Esophagus muscularis mucosa (tissue), 3 donors: ENCODE data around the gene TEX29.

ENCODE experiments used
- POLR2A ChIP-seq: fragments of 450-650 bp; IDR thresholded peaks from one replicate; pipeline ENCODE4 v1.6.1; 2017; ENCODE audit warnings: antibody characterized with exemption, moderate library complexity, mild to moderate bottlenecking, low read depth
- POLR2AphosphoS5 ChIP-seq, 2 donors: sonication (generic); formaldehyde crosslinking; IDR thresholded peaks; one replicate each; pipeline ENCODE4 v1.6.1; 2017; ENCODE audit warnings: antibody characterized with exemption in 2 of 2
- TF ChIP-seq, protein P1 (sequence below), 3 experiments: fragments of 200-600 bp in 2 of 3; fragments of 450-650 bp in 1 of 3; sonication (generic) in 2 of 3; IDR thresholded peaks; one replicate each; pipeline ENCODE4 v1.5.1; 2017 to 2019; ENCODE audit warnings: antibody characterized with exemption in 3 of 3, mild to moderate bottlenecking in 2 of 3, moderate library complexity in 1 of 3

DNA sequence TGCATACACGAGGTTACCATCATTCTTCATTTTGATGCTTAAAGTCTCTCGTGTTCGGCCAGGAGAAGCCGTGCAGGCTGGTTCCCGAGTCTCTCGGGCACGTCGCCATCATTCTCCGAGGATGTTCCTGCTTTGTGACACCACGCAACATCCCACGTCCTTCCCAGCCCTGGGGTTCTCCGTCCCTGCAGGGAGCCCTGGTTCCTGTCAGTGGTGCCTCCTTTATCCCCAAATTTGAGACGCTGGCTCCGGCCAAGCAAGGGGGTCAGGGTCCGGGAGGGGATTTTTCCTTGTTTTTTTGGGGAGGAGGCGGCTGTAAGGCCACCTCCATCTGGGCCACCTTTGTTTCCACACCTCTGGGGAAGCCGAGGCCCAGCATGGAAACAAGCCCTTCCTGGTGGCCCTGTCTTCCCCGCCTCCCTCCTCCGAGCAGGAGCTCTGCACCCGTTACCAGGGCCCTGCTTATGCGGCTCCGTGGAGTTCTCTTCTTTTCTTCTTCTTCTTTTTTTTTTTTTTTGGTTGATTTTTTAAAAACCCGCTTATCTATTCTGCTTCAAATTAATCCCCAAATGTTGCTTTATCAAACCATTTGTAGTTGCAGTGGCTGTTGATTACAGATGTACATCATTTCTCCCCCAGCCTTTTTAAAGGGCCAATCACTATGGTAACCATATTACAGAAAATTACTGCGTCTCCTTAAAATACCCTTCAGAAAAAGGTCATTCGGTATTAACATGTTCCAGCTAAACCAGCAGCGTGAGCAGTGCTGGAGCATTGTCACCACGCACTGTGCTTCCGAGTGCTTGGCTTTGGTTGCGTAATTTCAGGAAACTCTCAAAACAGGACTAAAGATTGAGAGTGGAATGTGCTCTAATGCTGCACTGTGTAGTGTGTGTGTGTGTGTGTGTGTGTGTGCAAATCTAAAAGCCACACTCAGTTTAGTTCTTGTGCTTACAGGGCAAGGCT lies 50.4 kb downstream of the TEX29 start:
- TF ChIP-seq, protein P1, sequence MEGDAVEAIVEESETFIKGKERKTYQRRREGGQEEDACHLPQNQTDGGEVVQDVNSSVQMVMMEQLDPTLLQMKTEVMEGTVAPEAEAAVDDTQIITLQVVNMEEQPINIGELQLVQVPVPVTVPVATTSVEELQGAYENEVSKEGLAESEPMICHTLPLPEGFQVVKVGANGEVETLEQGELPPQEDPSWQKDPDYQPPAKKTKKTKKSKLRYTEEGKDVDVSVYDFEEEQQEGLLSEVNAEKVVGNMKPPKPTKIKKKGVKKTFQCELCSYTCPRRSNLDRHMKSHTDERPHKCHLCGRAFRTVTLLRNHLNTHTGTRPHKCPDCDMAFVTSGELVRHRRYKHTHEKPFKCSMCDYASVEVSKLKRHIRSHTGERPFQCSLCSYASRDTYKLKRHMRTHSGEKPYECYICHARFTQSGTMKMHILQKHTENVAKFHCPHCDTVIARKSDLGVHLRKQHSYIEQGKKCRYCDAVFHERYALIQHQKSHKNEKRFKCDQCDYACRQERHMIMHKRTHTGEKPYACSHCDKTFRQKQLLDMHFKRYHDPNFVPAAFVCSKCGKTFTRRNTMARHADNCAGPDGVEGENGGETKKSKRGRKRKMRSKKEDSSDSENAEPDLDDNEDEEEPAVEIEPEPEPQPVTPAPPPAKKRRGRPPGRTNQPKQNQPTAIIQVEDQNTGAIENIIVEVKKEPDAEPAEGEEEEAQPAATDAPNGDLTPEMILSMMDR (IDR thresholded peaks at IDR 0.05) = no peak
- TF ChIP-seq POLR2A (no peak), POLR2AphosphoS5 (IDR thresholded peaks at IDR 0.05) (no peak)
